DOHH2 (cell line): ENCODE data around the gene TMEM60.
A peak's percentile ranks its signal among the peaks of the same experiment; 100 is the strongest.

ENCODE experiments used
- H3F3A ChIP-seq: fragments of 200-600 bp; sonication (generic), shearing (Covaris generic); 2 replicates; pipeline ENCODE4 v1.6.0; 2016; ENCODE audit warnings: antibody characterized with exemption, mild to moderate bottlenecking; ENCODE audit not compliant: control insufficient read depth, insufficient read depth
- H3K27ac ChIP-seq: fragments of 200-600 bp; sonication (generic); 2 replicates; pipeline ENCODE4 v1.5.1; 2014; ENCODE audit warnings: low read depth, mild to moderate bottlenecking, low read length, moderate library complexity
- H3K27me3 ChIP-seq: fragments of 200-600 bp; sonication (generic); 2 replicates; pipeline ENCODE4 v1.6.1; 2014; ENCODE audit warnings: mild to moderate bottlenecking, low read length, mixed read lengths; ENCODE audit not compliant: control insufficient read depth
- H3K36me3 ChIP-seq: fragments of 200-600 bp; sonication (generic); 2 replicates; pipeline ENCODE4 v1.6.1; 2014; ENCODE audit warnings: mild to moderate bottlenecking, low read length, moderate library complexity, mixed read lengths; ENCODE audit not compliant: control insufficient read depth
- H3K4me1 ChIP-seq: fragments of 200-600 bp; sonication (generic); 2 replicates; pipeline ENCODE4 v1.6.1; 2014; ENCODE audit warnings: mild to moderate bottlenecking, low read length, mixed read lengths; ENCODE audit not compliant: control insufficient read depth
- H3K4me2 ChIP-seq: fragments of 200-600 bp; sonication (generic); 2 replicates; pipeline ENCODE4 v1.6.0; 2014; ENCODE audit warnings: mild to moderate bottlenecking, low read length, moderate library complexity
- H3K4me3 ChIP-seq: fragments of 200-600 bp; sonication (generic); 2 replicates; pipeline ENCODE4 v1.5.1; 2014; ENCODE audit warnings: mild to moderate bottlenecking, low read length, mixed read lengths
- H3K79me2 ChIP-seq: fragments of 200-600 bp; sonication (generic); 2 replicates; pipeline ENCODE4 v1.6.1; 2014; ENCODE audit warnings: mild to moderate bottlenecking, low read length, mixed read lengths; ENCODE audit not compliant: control insufficient read depth
- H3K9me2 ChIP-seq: fragments of 200-600 bp; sonication (generic); replicated peaks from 2 replicates; pipeline ENCODE4 v1.6.1; 2014; ENCODE audit warnings: mild to moderate bottlenecking, low read length, mixed read lengths; ENCODE audit not compliant: control insufficient read depth
- H3K9me3 ChIP-seq: fragments of 200-600 bp; sonication (generic); 2 replicates; pipeline ENCODE4 v1.6.1; 2014; ENCODE audit warnings: antibody characterized with exemption, low read length, mixed read lengths; ENCODE audit not compliant: control insufficient read depth, insufficient read depth
- H4K20me1 ChIP-seq: fragments of 200-600 bp; sonication (generic); 2 replicates; pipeline ENCODE4 v1.6.0; 2014; ENCODE audit warnings: low read depth, mild to moderate bottlenecking, antibody characterized with exemption, low read length, moderate library complexity; ENCODE audit not compliant: control insufficient read depth, insufficient read depth
- EZH2phosphoT487 ChIP-seq: fragments of 200-600 bp; sonication (generic); IDR thresholded peaks from 2 replicates; pipeline ENCODE4 v1.6.1; 2017; ENCODE audit warnings: borderline replicate concordance, mild to moderate bottlenecking, antibody characterized with exemption, low read length, moderate library complexity, mixed read lengths
- TF ChIP-seq, protein P1 (sequence below): fragments of 200-600 bp; sonication (generic); IDR thresholded peaks from one replicate; pipeline ENCODE4 v1.5.1; 2014; ENCODE audit warnings: antibody characterized with exemption, mild to moderate bottlenecking, low read depth, low read length; ENCODE audit not compliant: poor library complexity, severe bottlenecking

Gene TMEM60

DNA sequence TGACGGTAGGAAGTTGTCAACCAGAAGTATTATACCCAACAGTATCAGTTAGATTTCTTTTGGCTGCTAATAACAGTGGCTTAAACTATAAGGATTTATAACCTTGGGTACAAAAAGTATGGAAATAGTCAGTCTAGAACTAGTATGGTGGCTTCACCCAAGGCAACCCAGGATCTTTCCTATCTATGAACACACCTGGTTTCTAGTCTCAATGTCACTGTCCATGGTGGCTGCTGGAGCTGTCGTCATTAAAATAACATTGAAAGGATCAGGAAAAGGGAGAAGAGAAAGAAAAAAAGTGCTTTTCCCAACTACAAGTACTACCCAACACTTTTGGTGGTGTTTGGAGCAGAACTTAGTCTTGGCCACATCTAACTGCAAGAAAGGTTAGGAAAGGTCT, 28.1 kb upstream of the TMEM60 start:
- peaks cover 36% of the 10 kb centered on the region for H3F3A ChIP-seq
- H3K79me2 ChIP-seq = peaks cover 94% of the 10 kb centered on the region
- no peaks in the 10 kb centered on the region for H3K9me2 ChIP-seq
- TF ChIP-seq, protein P1, sequence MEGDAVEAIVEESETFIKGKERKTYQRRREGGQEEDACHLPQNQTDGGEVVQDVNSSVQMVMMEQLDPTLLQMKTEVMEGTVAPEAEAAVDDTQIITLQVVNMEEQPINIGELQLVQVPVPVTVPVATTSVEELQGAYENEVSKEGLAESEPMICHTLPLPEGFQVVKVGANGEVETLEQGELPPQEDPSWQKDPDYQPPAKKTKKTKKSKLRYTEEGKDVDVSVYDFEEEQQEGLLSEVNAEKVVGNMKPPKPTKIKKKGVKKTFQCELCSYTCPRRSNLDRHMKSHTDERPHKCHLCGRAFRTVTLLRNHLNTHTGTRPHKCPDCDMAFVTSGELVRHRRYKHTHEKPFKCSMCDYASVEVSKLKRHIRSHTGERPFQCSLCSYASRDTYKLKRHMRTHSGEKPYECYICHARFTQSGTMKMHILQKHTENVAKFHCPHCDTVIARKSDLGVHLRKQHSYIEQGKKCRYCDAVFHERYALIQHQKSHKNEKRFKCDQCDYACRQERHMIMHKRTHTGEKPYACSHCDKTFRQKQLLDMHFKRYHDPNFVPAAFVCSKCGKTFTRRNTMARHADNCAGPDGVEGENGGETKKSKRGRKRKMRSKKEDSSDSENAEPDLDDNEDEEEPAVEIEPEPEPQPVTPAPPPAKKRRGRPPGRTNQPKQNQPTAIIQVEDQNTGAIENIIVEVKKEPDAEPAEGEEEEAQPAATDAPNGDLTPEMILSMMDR = no peak
- no peak for TF ChIP-seq EZH2phosphoT487
- peak overlapping the region; percentile 65 for H3K4me2 ChIP-seq
- no peaks in the 10 kb centered on the region for H3K27me3 ChIP-seq
- peak overlapping the region; percentile 15 for H3K4me3 ChIP-seq
- H3K27ac ChIP-seq = peak overlapping the region; percentile 55
- peaks cover 25% of the 10 kb centered on the region for H3K36me3 ChIP-seq
- H4K20me1 ChIP-seq = peaks cover 6% of the 10 kb centered on the region; the same call in 1 of the 2 replicates
- peaks cover 96% of the 10 kb centered on the region for H3K4me1 ChIP-seq
- H3K9me3 ChIP-seq = peaks cover 10% of the 10 kb centered on the region; the same call in 1 of the 2 replicates

DNA sequence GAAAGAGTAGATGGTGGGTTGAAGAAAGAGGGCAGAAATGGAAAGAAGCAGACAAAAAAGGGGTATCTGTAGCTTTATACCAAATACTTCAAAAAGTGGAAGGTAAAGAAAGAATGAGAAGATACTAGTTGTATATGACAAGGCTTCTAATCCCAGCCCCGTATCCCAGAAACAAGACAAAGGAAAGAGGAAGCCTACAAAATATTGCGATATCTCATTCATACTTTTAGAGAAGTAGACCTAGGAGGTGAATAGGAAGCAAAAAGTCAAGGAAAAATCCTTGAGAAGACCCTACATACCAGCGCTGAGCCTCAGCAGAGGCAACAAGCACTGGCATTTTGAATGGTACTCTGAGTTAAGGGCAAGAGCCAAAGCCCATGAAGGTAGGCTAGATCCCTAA, 26.9 kb upstream of the TMEM60 start:
- TF ChIP-seq, protein P1 = no peak
- TF ChIP-seq EZH2phosphoT487 = no peak
- peaks cover 3% of the 10 kb centered on the region; the same call in 1 of the 2 replicates for H4K20me1 ChIP-seq
- no peaks in the 10 kb centered on the region for H3K27me3 ChIP-seq
- peak overlapping the region; percentile 78 for H3K4me2 ChIP-seq
- peak overlapping the region; percentile 36 for H3K4me3 ChIP-seq
- H3K79me2 ChIP-seq = peaks cover 94% of the 10 kb centered on the region
- peaks cover 22% of the 10 kb centered on the region for H3K9me3 ChIP-seq
- H3K9me2 ChIP-seq = no peaks in the 10 kb centered on the region
- H3K4me1 ChIP-seq = peaks cover 88% of the 10 kb centered on the region
- H3K36me3 ChIP-seq = peaks cover 32% of the 10 kb centered on the region
- H3K27ac ChIP-seq = peak overlapping the region; percentile 94
- H3F3A ChIP-seq = peaks cover 34% of the 10 kb centered on the region

- peaks cover 27% of the 10 kb centered on the region for H3K9me3 ChIP-seq
Observed at GRCh38 chr7:77824636-77825035, 26.4 kb upstream of the TMEM60 start.

More at GRCh38 chr7:77824636-77825035, 26.4 kb upstream of the TMEM60 start:
- H3K4me3 ChIP-seq = peak overlapping the region; percentile 36
- no peaks in the 10 kb centered on the region for H3K9me2 ChIP-seq
- H3F3A ChIP-seq = peaks cover 34% of the 10 kb centered on the region
- H3K79me2 ChIP-seq = peaks cover 94% of the 10 kb centered on the region
- H3K27ac ChIP-seq = peak overlapping the region; percentile 94
- no peaks in the 10 kb centered on the region for H3K27me3 ChIP-seq
- H3K4me2 ChIP-seq = peak overlapping the region; percentile 78
- TF ChIP-seq, protein P1 = no peak
- TF ChIP-seq EZH2phosphoT487 = no peak
- H3K4me1 ChIP-seq = peaks cover 83% of the 10 kb centered on the region
- H4K20me1 ChIP-seq = peaks cover 3% of the 10 kb centered on the region; the same call in 1 of the 2 replicates
- peaks cover 37% of the 10 kb centered on the region for H3K36me3 ChIP-seq
